HepG2 (cell line): ENCODE measurements around the gene PNP. TPM values are rescaled to one million over a fixed set of nuclear protein-coding genes. Genes with fewer than 3 reads are reported as not detected.

Experiments
- CENPX ChIP-seq: sonication (generic); formaldehyde crosslinking; IDR thresholded peaks from 2 replicates; pipeline ENCODE4 v1.9.0; 2021; ENCODE audit warnings: mild to moderate bottlenecking, missing genetic modification reagents, moderate library complexity
- CREB1 ChIP-seq, 2 experiments: fragments of 450-650 bp in 1 of 2; IDR thresholded peaks; 2 replicates each; pipeline ENCODE4 v1.6.1; 2016 to 2017; ENCODE audit warnings: control low read depth in 1 of 2, mild to moderate bottlenecking in 1 of 2, missing compliant biosample characterization in 1 of 2, missing genetic modification characterization in 1 of 2
- RXRB ChIP-seq: IDR thresholded peaks from 2 replicates; pipeline ENCODE4 v1.6.1; 2016; ENCODE audit warnings: borderline replicate concordance, missing genetic modification reagents, missing compliant biosample characterization
- SMARCC2 ChIP-seq: fragments of 450-650 bp; IDR thresholded peaks from 2 replicates; pipeline ENCODE4 v1.6.1; 2017; ENCODE audit warnings: antibody characterized with exemption, mild to moderate bottlenecking
- SNAPC2 ChIP-seq: sonication (generic); formaldehyde crosslinking; IDR thresholded peaks from 2 replicates; pipeline ENCODE4 v1.8.1; 2022; ENCODE audit warnings: mild to moderate bottlenecking, missing genetic modification reagents
- STAG1 ChIP-seq: sonication (generic); formaldehyde crosslinking; IDR thresholded peaks from 2 replicates; pipeline ENCODE4 v1.4.0; 2020; ENCODE audit warnings: missing genetic modification reagents
- ZNF230 ChIP-seq: sonication (generic); formaldehyde crosslinking; IDR thresholded peaks from 2 replicates; pipeline ENCODE4 v1.4.0; 2020; ENCODE audit warnings: mild to moderate bottlenecking, missing genetic modification reagents
- ZNF256 ChIP-seq: sonication (generic); formaldehyde crosslinking; conservative IDR thresholded peaks from 2 replicates; pipeline ENCODE4 v1.4.0; 2020; ENCODE audit warnings: missing genetic modification reagents
- ZNF557 ChIP-seq: sonication (generic); formaldehyde crosslinking; IDR thresholded peaks from 2 replicates; pipeline ENCODE4 v1.4.0; 2020; ENCODE audit warnings: missing genetic modification reagents
- ZNF678 ChIP-seq: sonication (generic); formaldehyde crosslinking; IDR thresholded peaks from 2 replicates; pipeline ENCODE4 v1.4.0; 2020; ENCODE audit warnings: mild to moderate bottlenecking, missing genetic modification reagents
- ZNF782 ChIP-seq: sonication (generic); formaldehyde crosslinking; IDR thresholded peaks from 2 replicates; pipeline ENCODE4 v1.4.0; 2020; ENCODE audit warnings: missing genetic modification reagents, mild to moderate bottlenecking, borderline replicate concordance
- polyA plus RNA-seq, 8 experiments: library from polyadenylated mRNA; depleted of rRNA in 3 of 8; stranded (reverse) in 7 of 8; unstranded in 1 of 8; fragments of >200 nt; fragmentation: Illumina TruSeq in 4 of 8; extraction: Trizol in 4 of 8; gene quantifications; 2 replicates each; pipeline versions ENCODE4 v1.2.1 to v1.2.3, GENCODE V29; 2011 to 2016; ENCODE audit warnings: low read depth in 4 of 8, missing spikeins in 1 of 8, mixed read lengths in 1 of 8; ENCODE audit not compliant: insufficient read depth in 1 of 8
- total RNA-seq, 5 experiments: library from RNA; depleted of rRNA; stranded (reverse); fragments of >200 nt; fragmentation: Illumina TruSeq; extraction: Trizol; gene quantifications; 2 replicates each; pipeline ENCODE4 v1.2.3, GENCODE V29; 2016; ENCODE audit warnings: low read depth in 1 of 5
- TF ChIP-seq, protein P1 (sequence below): sonication (generic); formaldehyde crosslinking; IDR thresholded peaks from 2 replicates; pipeline ENCODE4 v1.4.0; 2020; ENCODE audit warnings: missing genetic modification reagents, mild to moderate bottlenecking, borderline replicate concordance
- TF ChIP-seq, protein P2 (sequence below): sonication (generic); formaldehyde crosslinking; IDR thresholded peaks from 2 replicates; pipeline ENCODE4 v1.8.1; 2023; ENCODE audit warnings: mild to moderate bottlenecking, missing genetic modification reagents, borderline replicate concordance
- TF ChIP-seq, protein P3 (sequence below): sonication (generic); formaldehyde crosslinking; IDR thresholded peaks from 2 replicates; pipeline ENCODE4 v1.9.0; 2021; ENCODE audit warnings: missing genetic modification reagents, borderline replicate concordance
- TF ChIP-seq, protein P4 (sequence below): fragments of 450-650 bp; IDR thresholded peaks from 2 replicates; pipeline ENCODE4 v1.6.1; 2017; ENCODE audit warnings: mild to moderate bottlenecking
- TF ChIP-seq, protein P5 (sequence below): sonication (generic); formaldehyde crosslinking; IDR thresholded peaks from 2 replicates; pipeline ENCODE4 v1.5.1; 2020; ENCODE audit warnings: missing genetic modification reagents, mild to moderate bottlenecking, borderline replicate concordance

PNP gene
- total and polyA plus RNA-seq, 2 of the 13 experiments (the other 11 are each of a cell fraction or from before 2014, with no cell fraction given): 45.4 to 74.8 TPM

DNA sequence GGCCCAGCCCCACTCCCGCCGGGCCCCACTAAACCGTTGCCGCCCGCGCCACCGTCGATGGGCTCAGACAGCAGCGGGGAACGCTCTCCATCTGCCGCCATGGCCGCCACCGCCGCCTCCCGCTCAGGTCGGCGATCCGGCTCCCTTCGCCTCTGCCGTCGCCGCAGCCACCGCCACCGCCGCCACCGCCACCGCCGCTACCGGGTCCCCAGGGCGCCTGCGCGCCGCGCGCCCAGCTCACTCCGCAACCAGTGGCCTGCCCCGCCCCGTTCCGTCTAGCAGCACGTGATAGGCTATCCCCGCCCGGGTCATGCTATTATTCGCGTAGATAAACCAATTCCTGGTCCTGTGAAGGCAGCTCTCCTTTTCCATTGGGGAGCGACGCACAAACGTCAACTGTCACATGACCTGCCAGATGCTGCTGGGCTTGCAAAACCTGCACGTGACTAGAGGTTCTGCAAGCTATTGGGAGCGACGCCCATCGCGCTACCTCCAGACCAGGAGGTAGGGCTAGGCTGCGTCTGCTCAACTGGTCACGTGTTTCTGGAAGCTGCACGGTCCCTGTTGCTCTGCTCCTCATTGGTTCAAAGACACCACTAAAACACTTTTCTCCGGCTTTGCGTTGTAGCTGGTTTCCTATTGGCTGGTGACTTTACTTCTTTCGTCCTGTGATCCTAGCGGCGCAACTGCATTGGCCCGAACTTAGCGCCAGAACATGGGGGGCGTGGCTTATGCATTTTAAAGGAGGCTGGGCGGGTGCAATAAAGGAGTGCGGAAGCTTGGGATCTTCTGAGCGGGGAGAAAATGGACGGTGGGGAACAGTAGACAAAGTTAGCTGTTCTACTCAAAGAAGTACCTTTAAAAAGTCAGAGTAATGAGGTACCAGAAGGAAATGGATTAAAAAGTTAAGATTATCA lies 7.7 kb upstream of the PNP start, which contains the start of gene PIP4P1 (continued):
- TF ChIP-seq, protein P1, sequence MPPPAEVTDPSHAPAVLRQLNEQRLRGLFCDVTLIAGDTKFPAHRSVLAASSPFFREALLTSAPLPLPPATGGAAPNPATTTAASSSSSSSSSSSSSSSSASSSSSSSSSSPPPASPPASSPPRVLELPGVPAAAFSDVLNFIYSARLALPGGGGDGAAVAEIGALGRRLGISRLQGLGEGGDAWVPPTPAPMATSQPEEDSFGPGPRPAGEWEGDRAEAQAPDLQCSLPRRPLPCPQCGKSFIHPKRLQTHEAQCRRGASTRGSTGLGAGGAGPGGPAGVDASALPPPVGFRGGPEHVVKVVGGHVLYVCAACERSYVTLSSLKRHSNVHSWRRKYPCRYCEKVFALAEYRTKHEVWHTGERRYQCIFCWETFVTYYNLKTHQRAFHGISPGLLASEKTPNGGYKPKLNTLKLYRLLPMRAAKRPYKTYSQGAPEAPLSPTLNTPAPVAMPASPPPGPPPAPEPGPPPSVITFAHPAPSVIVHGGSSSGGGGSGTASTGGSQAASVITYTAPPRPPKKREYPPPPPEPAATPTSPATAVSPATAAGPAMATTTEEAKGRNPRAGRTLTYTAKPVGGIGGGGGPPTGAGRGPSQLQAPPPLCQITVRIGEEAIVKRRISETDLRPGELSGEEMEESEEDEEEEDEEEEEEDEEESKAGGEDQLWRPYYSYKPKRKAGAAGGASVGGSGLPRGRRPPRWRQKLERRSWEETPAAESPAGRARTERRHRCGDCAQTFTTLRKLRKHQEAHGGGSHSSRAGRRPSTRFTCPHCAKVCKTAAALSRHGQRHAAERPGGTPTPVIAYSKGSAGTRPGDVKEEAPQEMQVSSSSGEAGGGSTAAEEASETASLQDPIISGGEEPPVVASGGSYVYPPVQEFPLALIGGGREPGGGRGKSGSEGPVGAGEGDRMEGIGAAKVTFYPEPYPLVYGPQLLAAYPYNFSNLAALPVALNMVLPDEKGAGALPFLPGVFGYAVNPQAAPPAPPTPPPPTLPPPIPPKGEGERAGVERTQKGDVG (CRISPR knock-in tag): peak; percentile 12; the same call in 1 of the 2 replicates
- TF ChIP-seq ZNF782 (0 out of 2 replicates have a peak, but pooled peaks have one; percentile 53), ZNF230 (CRISPR knock-in tag) (peak; percentile 81; the same call in 1 of the 2 replicates), CENPX (no peak), CREB1 (IDR thresholded peaks at IDR 0.05) (peak; percentile 92), CREB1 (CRISPR knock-in tag; IDR thresholded peaks at IDR 0.05) (peak; percentile 96), SNAPC2 (CRISPR knock-in tag) (peak; percentile 96), ZNF256 (CRISPR knock-in tag) (peak; percentile 65; the same call in 1 of the 2 replicates), STAG1 (CRISPR knock-in tag) (no peak), ZNF678 (CRISPR knock-in tag) (peak; percentile 20; the same call in 1 of the 2 replicates), SMARCC2 (no peak), ZNF557 (no peak; the same call in 1 of the 2 replicates), RXRB (CRISPR knock-in tag) (peak; percentile 83)
- TF ChIP-seq, protein P2, sequence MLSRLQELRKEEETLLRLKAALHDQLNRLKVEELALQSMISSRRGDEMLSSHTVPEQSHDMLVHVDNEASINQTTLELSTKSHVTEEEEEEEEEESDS (CRISPR knock-in tag): peak; percentile 22; the same call in 1 of the 2 replicates
- TF ChIP-seq, protein P3, sequence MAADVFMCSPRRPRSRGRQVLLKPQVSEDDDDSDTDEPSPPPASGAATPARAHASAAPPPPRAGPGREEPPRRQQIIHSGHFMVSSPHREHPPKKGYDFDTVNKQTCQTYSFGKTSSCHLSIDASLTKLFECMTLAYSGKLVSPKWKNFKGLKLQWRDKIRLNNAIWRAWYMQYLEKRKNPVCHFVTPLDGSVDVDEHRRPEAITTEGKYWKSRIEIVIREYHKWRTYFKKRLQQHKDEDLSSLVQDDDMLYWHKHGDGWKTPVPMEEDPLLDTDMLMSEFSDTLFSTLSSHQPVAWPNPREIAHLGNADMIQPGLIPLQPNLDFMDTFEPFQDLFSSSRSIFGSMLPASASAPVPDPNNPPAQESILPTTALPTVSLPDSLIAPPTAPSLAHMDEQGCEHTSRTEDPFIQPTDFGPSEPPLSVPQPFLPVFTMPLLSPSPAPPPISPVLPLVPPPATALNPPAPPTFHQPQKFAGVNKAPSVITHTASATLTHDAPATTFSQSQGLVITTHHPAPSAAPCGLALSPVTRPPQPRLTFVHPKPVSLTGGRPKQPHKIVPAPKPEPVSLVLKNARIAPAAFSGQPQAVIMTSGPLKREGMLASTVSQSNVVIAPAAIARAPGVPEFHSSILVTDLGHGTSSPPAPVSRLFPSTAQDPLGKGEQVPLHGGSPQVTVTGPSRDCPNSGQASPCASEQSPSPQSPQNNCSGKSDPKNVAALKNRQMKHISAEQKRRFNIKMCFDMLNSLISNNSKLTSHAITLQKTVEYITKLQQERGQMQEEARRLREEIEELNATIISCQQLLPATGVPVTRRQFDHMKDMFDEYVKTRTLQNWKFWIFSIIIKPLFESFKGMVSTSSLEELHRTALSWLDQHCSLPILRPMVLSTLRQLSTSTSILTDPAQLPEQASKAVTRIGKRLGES (CRISPR knock-in tag): no peak; the same call in 1 of the 2 replicates
- TF ChIP-seq, protein P4, sequence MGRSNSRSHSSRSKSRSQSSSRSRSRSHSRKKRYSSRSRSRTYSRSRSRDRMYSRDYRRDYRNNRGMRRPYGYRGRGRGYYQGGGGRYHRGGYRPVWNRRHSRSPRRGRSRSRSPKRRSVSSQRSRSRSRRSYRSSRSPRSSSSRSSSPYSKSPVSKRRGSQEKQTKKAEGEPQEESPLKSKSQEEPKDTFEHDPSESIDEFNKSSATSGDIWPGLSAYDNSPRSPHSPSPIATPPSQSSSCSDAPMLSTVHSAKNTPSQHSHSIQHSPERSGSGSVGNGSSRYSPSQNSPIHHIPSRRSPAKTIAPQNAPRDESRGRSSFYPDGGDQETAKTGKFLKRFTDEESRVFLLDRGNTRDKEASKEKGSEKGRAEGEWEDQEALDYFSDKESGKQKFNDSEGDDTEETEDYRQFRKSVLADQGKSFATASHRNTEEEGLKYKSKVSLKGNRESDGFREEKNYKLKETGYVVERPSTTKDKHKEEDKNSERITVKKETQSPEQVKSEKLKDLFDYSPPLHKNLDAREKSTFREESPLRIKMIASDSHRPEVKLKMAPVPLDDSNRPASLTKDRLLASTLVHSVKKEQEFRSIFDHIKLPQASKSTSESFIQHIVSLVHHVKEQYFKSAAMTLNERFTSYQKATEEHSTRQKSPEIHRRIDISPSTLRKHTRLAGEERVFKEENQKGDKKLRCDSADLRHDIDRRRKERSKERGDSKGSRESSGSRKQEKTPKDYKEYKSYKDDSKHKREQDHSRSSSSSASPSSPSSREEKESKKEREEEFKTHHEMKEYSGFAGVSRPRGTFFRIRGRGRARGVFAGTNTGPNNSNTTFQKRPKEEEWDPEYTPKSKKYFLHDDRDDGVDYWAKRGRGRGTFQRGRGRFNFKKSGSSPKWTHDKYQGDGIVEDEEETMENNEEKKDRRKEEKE: no peak
- TF ChIP-seq, protein P5, sequence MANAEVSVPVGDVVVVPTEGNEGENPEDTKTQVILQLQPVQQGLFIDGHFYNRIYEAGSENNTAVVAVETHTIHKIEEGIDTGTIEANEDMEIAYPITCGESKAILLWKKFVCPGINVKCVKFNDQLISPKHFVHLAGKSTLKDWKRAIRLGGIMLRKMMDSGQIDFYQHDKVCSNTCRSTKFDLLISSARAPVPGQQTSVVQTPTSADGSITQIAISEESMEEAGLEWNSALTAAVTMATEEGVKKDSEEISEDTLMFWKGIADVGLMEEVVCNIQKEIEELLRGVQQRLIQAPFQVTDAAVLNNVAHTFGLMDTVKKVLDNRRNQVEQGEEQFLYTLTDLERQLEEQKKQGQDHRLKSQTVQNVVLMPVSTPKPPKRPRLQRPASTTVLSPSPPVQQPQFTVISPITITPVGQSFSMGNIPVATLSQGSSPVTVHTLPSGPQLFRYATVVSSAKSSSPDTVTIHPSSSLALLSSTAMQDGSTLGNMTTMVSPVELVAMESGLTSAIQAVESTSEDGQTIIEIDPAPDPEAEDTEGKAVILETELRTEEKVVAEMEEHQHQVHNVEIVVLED (CRISPR knock-in tag): peak; percentile 91
